Neural progenitor cell (in vitro differentiated cells): ENCODE measurements around the gene SLX4IP. TPM values are rescaled to one million over a fixed set of nuclear protein-coding genes. Genes with fewer than 3 reads are reported as not detected.

Experiments used
- DNase-seq: peaks from one replicate; pipeline ENCODE4 v3.0.0-alpha.2; 2016; ENCODE audit warnings: low spot score
- H2AFZ ChIP-seq: fragments of 200-600 bp; sonication (generic); replicated peaks from 2 replicates; pipeline ENCODE4 v1.6.1; 2016; ENCODE audit warnings: antibody characterized with exemption
- H3F3A ChIP-seq: fragments of 200-600 bp; sonication (generic); 2 replicates; pipeline ENCODE4 v1.6.1; 2016; ENCODE audit warnings: antibody characterized with exemption, low read depth
- H3K27ac ChIP-seq: fragments of 200-600 bp; sonication (generic); 2 replicates; pipeline ENCODE4 v1.5.1; 2016; ENCODE audit warnings: mild to moderate bottlenecking
- H3K27me3 ChIP-seq: fragments of 200-600 bp; sonication (generic); 2 replicates; pipeline ENCODE4 v1.6.1; 2016; ENCODE audit warnings: mild to moderate bottlenecking, moderate library complexity
- H3K36me3 ChIP-seq: fragments of 200-600 bp; sonication (generic); 2 replicates; pipeline ENCODE4 v1.5.1; 2016
- H3K4me1 ChIP-seq: fragments of 200-600 bp; sonication (generic); 2 replicates; pipeline ENCODE4 v1.6.1; 2016; ENCODE audit warnings: mixed run types
- H3K4me2 ChIP-seq: fragments of 200-600 bp; sonication (generic); 2 replicates; pipeline ENCODE4 v1.6.1; 2016
- H3K4me3 ChIP-seq: fragments of 200-600 bp; sonication (generic); 2 replicates; pipeline ENCODE4 v1.5.1; 2016
- H3K79me2 ChIP-seq: fragments of 200-600 bp; sonication (generic); 2 replicates; pipeline ENCODE4 v1.6.1; 2016; ENCODE audit warnings: low read depth
- H3K9ac ChIP-seq: fragments of 200-600 bp; sonication (generic); 2 replicates; pipeline ENCODE4 v1.6.1; 2016
- H3K9me3 ChIP-seq: fragments of 200-600 bp; sonication (generic); 2 replicates; pipeline ENCODE4 v1.5.1; 2016; ENCODE audit warnings: low read depth
- H4K20me1 ChIP-seq: fragments of 200-600 bp; sonication (generic); 2 replicates; pipeline ENCODE4 v1.6.1; 2016; ENCODE audit warnings: low read depth
- H3K27ac Mint-ChIP-seq: 3 replicates; pipeline ENCODE4 v1.8.0; 2021; ENCODE audit warnings: mixed read lengths
- H3K27me3 Mint-ChIP-seq: 2 replicates; pipeline ENCODE4 v1.8.0; 2022; ENCODE audit warnings: low read depth, mild to moderate bottlenecking, inconsistent platforms, moderate library complexity, mixed read lengths; ENCODE audit not compliant: insufficient read depth
- H3K36me3 Mint-ChIP-seq: 3 replicates; pipeline ENCODE4 v1.8.0; 2021; ENCODE audit warnings: mixed read lengths
- H3K4me1 Mint-ChIP-seq: 3 replicates; pipeline ENCODE4 v1.8.0; 2021; ENCODE audit warnings: mixed read lengths
- H3K4me3 Mint-ChIP-seq: 3 replicates; pipeline ENCODE4 v1.8.0; 2021; ENCODE audit warnings: mild to moderate bottlenecking, moderate library complexity, mixed read lengths
- H3K9me3 Mint-ChIP-seq: 3 replicates; pipeline ENCODE4 v1.8.0; 2020; ENCODE audit warnings: mixed read lengths
- EZH2 ChIP-seq: fragments of 200-600 bp; sonication (generic); IDR thresholded peaks from 2 replicates; pipeline ENCODE4 v1.6.1; 2017; ENCODE audit warnings: antibody characterized with exemption, mild to moderate bottlenecking, moderate library complexity
- EZH2phosphoT487 ChIP-seq: fragments of 200-600 bp; sonication (generic); IDR thresholded peaks from 2 replicates; pipeline ENCODE4 v1.6.1; 2017; ENCODE audit warnings: antibody characterized with exemption
- microRNA-seq: library from miRNA; unstranded; fragments of <30 nt; microRNA quantifications from one replicate; pipeline ENCODE4, GENCODE V29; 2016
- small RNA-seq: library from RNA; depleted of rRNA; stranded (forward); fragments of <200 nt; gene quantifications from one replicate; pipeline ENCODE3, GENCODE V24; 2015
- total RNA-seq: library from RNA; depleted of rRNA; stranded (reverse); fragments of >200 nt; gene quantifications from 2 replicates; pipeline ENCODE4 v1.2.3, GENCODE V29; 2015; ENCODE audit warnings: low replicate concordance
- TF ChIP-seq, protein P1 (sequence below): fragments of 200-600 bp; sonication (generic); IDR thresholded peaks from 2 replicates; pipeline ENCODE4 v1.5.1; 2017; ENCODE audit warnings: antibody characterized with exemption, mild to moderate bottlenecking

SLX4IP gene
- total RNA-seq, 1 donor from 2014 or later: 9.5 TPM

GRCh38 chr20:10675450-10675848 lies 240.3 kb downstream of the SLX4IP start:
- H3K4me1 Mint-ChIP-seq: peaks cover 19% of the 10 kb centered on the region
- peaks cover 42% of the 10 kb centered on the region for H3F3A ChIP-seq
- H3K27me3 ChIP-seq: no peaks in the 10 kb centered on the region
- H3K27ac Mint-ChIP-seq: peak overlapping the region; percentile 58
- peaks cover 15% of the 10 kb centered on the region for H3K36me3 Mint-ChIP-seq
- H3K79me2 ChIP-seq: peaks cover 34% of the 10 kb centered on the region
- H3K4me3 Mint-ChIP-seq: peak overlapping the region; percentile 85
- no peak for TF ChIP-seq EZH2
- TF ChIP-seq, protein P1, sequence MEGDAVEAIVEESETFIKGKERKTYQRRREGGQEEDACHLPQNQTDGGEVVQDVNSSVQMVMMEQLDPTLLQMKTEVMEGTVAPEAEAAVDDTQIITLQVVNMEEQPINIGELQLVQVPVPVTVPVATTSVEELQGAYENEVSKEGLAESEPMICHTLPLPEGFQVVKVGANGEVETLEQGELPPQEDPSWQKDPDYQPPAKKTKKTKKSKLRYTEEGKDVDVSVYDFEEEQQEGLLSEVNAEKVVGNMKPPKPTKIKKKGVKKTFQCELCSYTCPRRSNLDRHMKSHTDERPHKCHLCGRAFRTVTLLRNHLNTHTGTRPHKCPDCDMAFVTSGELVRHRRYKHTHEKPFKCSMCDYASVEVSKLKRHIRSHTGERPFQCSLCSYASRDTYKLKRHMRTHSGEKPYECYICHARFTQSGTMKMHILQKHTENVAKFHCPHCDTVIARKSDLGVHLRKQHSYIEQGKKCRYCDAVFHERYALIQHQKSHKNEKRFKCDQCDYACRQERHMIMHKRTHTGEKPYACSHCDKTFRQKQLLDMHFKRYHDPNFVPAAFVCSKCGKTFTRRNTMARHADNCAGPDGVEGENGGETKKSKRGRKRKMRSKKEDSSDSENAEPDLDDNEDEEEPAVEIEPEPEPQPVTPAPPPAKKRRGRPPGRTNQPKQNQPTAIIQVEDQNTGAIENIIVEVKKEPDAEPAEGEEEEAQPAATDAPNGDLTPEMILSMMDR: no peak
- no peak for TF ChIP-seq EZH2phosphoT487
- H3K36me3 ChIP-seq: no peaks in the 10 kb centered on the region
- H3K9me3 Mint-ChIP-seq: peaks cover 3% of the 10 kb centered on the region
- peaks cover 3% of the 10 kb centered on the region for H3K27me3 Mint-ChIP-seq
- no peak for DNase-seq
- no peaks in the 10 kb centered on the region for H3K9me3 ChIP-seq
- H3K4me2 ChIP-seq: peak overlapping the region; percentile 93
- H3K4me1 ChIP-seq: peaks cover 9% of the 10 kb centered on the region
- peaks cover 28% of the 10 kb centered on the region for H4K20me1 ChIP-seq
- no peak overlapping the region for H3K27ac ChIP-seq
- H3K9ac ChIP-seq: no peak overlapping the region
- no peak overlapping the region for H2AFZ ChIP-seq
- H3K4me3 ChIP-seq: peak overlapping the region; percentile 87

DNA sequence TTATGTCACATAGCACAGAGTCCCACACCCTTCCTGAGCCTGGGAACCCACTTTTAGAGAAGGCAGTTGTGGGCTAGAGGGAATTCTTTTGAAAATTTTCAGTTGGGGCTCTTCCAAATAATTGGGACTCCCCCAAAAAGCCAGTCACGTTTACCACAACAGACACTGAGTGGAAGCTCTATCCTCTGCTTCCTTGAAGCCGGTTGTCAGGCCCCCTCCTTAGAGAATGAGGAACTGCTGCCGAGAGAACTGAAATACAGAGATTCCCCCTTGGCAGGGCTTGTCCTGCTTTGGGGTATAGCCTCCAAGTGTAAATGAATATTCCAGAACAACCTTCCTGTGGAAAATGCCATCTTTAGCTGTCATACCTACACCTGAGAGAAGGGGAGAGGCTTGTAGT lies 241.4 kb downstream of the SLX4IP start:
- H3K9ac ChIP-seq: no peak overlapping the region
- peaks cover 23% of the 10 kb centered on the region for H3K79me2 ChIP-seq
- Mint-ChIP-seq H3K9me3 (peaks cover 5% of the 10 kb centered on the region), H3K4me3 (no peak overlapping the region), H3K27ac (no peak overlapping the region), H3K4me1 (peaks cover 10% of the 10 kb centered on the region), H3K27me3 (peaks cover 3% of the 10 kb centered on the region), H3K36me3 (peaks cover 10% of the 10 kb centered on the region)
- no peaks in the 10 kb centered on the region for H3K4me1 ChIP-seq
- no peak for TF ChIP-seq EZH2phosphoT487
- TF ChIP-seq EZH2: no peak
- TF ChIP-seq, protein P1: no peak
- H3F3A ChIP-seq: peaks cover 31% of the 10 kb centered on the region
- H2AFZ ChIP-seq: no peak overlapping the region
- DNase-seq: no peak
- H3K27me3 ChIP-seq: no peaks in the 10 kb centered on the region
- no peak overlapping the region for H3K4me2 ChIP-seq
- no peak overlapping the region for H3K4me3 ChIP-seq
- H3K9me3 ChIP-seq: no peaks in the 10 kb centered on the region
- H3K27ac ChIP-seq: no peak overlapping the region
- H4K20me1 ChIP-seq: peaks cover 18% of the 10 kb centered on the region
- H3K36me3 ChIP-seq: no peaks in the 10 kb centered on the region

Small RNA genes lying within 50 kb of the gene (microRNA-seq; reads per million reads assigned to microRNA genes)
- not detected for gene MIR6870

Small RNA genes lying within 50 kb of the gene (small RNA-seq; reads per million reads assigned to genes)
- not detected for gene MIR6870

Other genes with a start within 250 kb of the SLX4IP start
- gene SNAP25, start 216.5 kb upstream of the SLX4IP start, total RNA-seq: not detected in 2 replicates
- gene MKKS, start 1.1 kb upstream of the SLX4IP start, total RNA-seq: 23.9 and 36.3 TPM in 2 replicates
- 121 and 129 TPM in 2 replicates for gene JAG1, start 238.7 kb downstream of the SLX4IP start, total RNA-seq